ENCODE measurements around the gene NRCAM.

The NRCAM gene

DNA sequence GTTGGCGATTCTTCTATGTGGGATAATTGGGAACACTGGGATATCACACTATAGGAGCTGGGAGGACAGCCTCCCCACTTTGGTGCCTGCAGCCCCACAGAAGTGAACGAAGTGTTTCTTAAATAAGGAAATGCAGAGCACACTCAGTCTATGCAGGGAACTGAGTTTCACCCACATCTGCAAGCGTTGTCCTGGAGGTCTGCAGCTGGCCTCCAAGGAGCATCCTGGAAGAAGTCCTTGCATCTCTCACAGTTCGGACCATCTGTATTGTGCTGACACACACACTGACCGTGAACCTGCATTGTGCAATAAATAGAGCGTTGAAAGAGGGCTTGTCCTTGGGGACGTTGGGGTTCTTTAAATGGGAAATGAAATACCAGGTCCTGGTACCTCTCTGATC is 351.9 kb downstream of the NRCAM start:
- Mint-ChIP-seq H3K4me3 (no peak overlapping the region), H3K9me3 (no peaks in the 10 kb centered on the region), H3K27me3 (peaks cover 6% of the 10 kb centered on the region), H3K36me3 (no peaks in the 10 kb centered on the region), H3K27ac (no peak overlapping the region), H3K4me1 (no peaks in the 10 kb centered on the region)
- ATAC-seq = no peak

DNA sequence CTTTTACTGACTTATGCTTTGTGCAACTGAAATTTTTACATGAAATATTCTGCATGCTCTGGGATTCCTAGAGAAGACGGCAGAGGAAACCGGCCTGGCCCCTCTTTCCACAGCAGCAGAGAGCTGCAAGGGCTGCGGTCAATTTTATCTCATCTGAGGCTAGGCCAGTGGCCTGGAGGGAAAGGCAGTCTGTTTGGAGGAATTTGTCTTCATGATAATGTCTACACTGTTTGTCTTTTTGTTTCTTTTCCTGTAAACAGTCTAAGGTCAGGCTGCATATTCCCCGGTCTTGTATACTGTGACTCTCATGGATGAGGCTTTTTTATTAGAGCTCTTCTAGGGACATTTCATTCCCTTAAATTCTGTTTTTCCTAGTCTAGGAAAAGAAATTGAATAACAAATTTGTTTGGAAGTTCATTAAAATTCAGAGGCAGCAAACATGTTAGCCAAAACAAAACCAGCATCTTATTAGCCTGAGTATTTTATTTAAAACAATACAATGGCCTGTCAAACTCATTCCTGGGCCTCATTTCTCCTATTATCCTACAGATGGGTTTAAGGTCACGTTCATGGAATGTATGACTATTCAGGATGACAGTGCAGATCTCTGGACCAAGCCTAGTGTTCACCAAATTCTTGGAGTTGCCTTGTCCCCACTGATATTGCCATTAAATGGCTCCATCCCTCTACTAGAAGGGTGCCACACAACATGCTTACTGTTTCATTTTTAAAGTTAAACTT is 352.5 kb downstream of the NRCAM start:
- H3K9me3 Mint-ChIP-seq = no peaks in the 10 kb centered on the region
- H3K4me3 Mint-ChIP-seq = no peak overlapping the region
- no peaks in the 10 kb centered on the region for H3K36me3 Mint-ChIP-seq
- no peaks in the 10 kb centered on the region for H3K4me1 Mint-ChIP-seq
- peaks cover 12% of the 10 kb centered on the region for H3K27me3 Mint-ChIP-seq
- no peak for ATAC-seq
- no peak overlapping the region for H3K27ac Mint-ChIP-seq

DNA sequence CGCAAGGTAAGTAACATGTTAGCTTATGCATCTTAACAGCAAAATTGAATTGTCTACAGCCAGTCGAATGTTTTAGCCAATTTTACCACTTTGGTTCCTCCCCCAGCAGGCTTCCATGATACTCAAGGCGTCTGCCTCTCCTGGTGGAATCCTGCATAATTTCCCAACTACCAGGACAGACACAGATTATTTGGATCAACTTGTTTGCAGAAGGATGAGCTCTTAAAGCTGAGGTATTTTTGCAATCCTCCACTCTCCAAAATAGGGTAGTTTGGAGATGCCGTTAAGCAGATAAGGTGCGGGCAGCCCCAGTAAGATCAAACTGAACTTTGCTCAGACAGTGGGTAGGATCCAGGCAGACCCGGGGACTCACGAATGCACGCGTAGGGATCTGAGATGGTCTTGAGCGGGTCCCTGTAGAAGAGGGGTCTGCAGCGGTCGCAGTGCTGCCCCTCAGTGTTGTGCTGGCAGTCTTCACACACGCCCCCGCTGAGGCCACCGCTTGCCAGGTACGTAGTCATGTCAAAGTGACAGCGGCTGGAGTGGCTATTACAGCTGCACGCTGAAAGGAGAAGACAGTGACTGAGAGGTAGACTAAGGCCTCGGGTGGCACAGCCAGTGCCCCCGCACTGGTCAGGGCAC is 353.4 kb downstream of the NRCAM start:
- no peak for ATAC-seq
- Mint-ChIP-seq H3K4me1 (no peaks in the 10 kb centered on the region), H3K27ac (no peak overlapping the region), H3K36me3 (no peaks in the 10 kb centered on the region), H3K4me3 (no peak overlapping the region), H3K9me3 (no peaks in the 10 kb centered on the region), H3K27me3 (peaks cover 14% of the 10 kb centered on the region)

DNA sequence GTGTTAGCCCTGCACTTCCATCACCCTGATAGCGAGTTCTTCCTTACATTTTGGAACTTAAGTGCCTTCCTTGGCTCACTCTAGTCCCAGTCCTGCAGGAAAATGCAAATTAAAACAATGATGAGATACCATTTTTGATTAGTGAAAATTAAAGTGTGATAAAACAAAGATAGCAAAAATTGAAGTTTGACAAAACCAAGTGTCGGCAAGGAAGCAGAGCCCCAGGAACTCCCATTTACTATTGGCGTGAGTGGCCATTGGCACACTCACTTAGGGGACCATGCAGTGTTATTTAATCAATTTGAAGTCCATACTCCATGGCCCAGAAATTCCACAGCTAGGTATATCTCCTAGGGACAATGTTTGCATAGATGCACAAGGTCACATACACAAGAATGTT is 354.5 kb downstream of the NRCAM start:
- H3K4me1 Mint-ChIP-seq = no peaks in the 10 kb centered on the region
- no peak overlapping the region for H3K27ac Mint-ChIP-seq
- ATAC-seq = no peak
- H3K36me3 Mint-ChIP-seq = no peaks in the 10 kb centered on the region
- no peak overlapping the region for H3K4me3 Mint-ChIP-seq
- H3K9me3 Mint-ChIP-seq = no peaks in the 10 kb centered on the region
- peaks cover 14% of the 10 kb centered on the region for H3K27me3 Mint-ChIP-seq

DNA sequence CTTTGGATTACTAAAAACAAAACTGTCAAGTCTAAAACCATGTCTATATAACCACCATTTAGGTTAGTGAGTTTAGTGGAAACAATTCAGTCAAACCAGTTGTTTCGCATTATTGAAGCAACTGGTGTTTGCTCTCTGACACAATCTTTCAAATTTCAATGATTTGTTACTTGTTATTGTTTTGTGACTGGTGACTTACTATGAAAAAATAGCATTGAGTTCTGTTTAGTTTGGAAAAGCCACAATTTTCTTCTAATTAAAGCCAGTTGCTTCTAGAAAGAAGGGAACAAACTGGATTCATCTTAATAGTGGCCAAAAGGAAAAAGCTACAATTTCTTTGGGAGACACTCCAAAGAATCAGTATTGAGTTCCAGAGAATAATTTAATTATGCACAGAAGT is 356.5 kb downstream of the NRCAM start:
- no peak overlapping the region for H3K4me3 Mint-ChIP-seq
- no peak for ATAC-seq
- H3K36me3 Mint-ChIP-seq = no peaks in the 10 kb centered on the region
- H3K4me1 Mint-ChIP-seq = peaks cover 12% of the 10 kb centered on the region
- no peaks in the 10 kb centered on the region for H3K9me3 Mint-ChIP-seq
- H3K27ac Mint-ChIP-seq = no peak overlapping the region
- peaks cover 28% of the 10 kb centered on the region for H3K27me3 Mint-ChIP-seq

DNA sequence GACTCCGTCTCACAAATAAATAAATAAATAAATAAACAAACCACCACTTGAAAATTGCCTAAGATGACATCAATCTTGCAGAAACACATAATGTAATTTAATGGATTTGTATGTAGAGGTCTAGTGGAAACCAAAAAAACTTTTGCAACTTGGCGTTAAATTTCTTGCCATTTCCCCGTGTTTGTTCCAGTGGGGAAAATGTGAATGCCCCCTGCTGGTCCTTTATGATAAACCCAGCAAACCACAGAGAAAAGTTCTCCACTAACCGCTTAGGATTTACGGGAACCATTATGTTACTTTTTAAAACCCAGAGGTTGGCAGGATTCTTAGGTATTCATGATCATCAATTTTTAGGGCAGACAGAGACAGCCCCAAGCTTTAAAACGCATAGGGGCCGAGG is 358.5 kb downstream of the NRCAM start:
- Mint-ChIP-seq H3K27me3 (peaks cover 46% of the 10 kb centered on the region), H3K27ac (no peak overlapping the region), H3K9me3 (no peaks in the 10 kb centered on the region), H3K4me3 (no peak overlapping the region), H3K36me3 (no peaks in the 10 kb centered on the region), H3K4me1 (peaks cover 18% of the 10 kb centered on the region)
- ATAC-seq = no peak
